22Rv1 (cell line): ENCODE results near the gene PBX1.

Experiments
- CTCF ChIP-seq: fragments of 450-650 bp; IDR thresholded peaks from 2 replicates; pipeline ENCODE4 v1.5.1; 2017; ENCODE audit warnings: mild to moderate bottlenecking
- ZFX ChIP-seq: fragments of 450-650 bp; IDR thresholded peaks from 2 replicates; pipeline ENCODE4 v1.6.1; 2017; ENCODE audit warnings: antibody characterized with exemption, borderline replicate concordance

GRCh38 chr1:164647211-164647610, 88.2 kb downstream of the PBX1 start:
- no peak for TF ChIP-seq CTCF
- TF ChIP-seq ZFX: no peak
